Transverse colon (tissue), 4 donors: Measurements from ENCODE around the gene IL20RA. TPM values are rescaled to one million over a fixed set of nuclear protein-coding genes. Genes with fewer than 3 reads are reported as not detected.
"Not testable (repeated sequence)": the region's sequence is repeated elsewhere in the genome, so short reads cannot be mapped to it uniquely, and the experiment has no call there.

Experiments
- DNase-seq: peaks from one replicate; pipeline ENCODE4 v3.0.0-alpha.2; 2019
- H3K27ac ChIP-seq, 4 donors: fragments of 200-600 bp; sonication (generic); 2 replicates each; pipeline ENCODE4 v1.5.1; 2016 to 2018; ENCODE audit warnings: inconsistent platforms in 4 of 4
- H3K27me3 ChIP-seq: fragments of 200-600 bp; sonication (generic); 2 replicates; pipeline ENCODE4 v1.5.1; 2017; ENCODE audit warnings: inconsistent platforms
- H3K36me3 ChIP-seq, 4 donors: fragments of 200-600 bp; sonication (generic); 2 replicates each; pipeline ENCODE4 v1.5.1; 2017 to 2019; ENCODE audit warnings: inconsistent platforms in 4 of 4
- H3K4me1 ChIP-seq, 4 donors: fragments of 200-600 bp; sonication (generic); 2 replicates each; pipeline ENCODE4 v1.5.1; 2017 to 2020; ENCODE audit warnings: inconsistent platforms in 4 of 4
- H3K4me3 ChIP-seq, 4 donors: fragments of 200-600 bp; sonication (generic); 1 replicate in 1 of 4; 2 replicates in 3 of 4; pipeline versions ENCODE4 v1.5.1 to v1.6.1; 2017 to 2019; ENCODE audit warnings: inconsistent platforms in 4 of 4
- H3K9me3 ChIP-seq, 2 donors: fragments of 200-600 bp; sonication (generic); 2 replicates each; pipeline ENCODE4 v1.5.1; 2017 to 2019; ENCODE audit warnings: inconsistent platforms in 2 of 2
- CTCF ChIP-seq, 5 experiments: fragments of 200-600 bp in 3 of 5; fragments of 450-650 bp in 2 of 5; sonication (generic) in 3 of 5; IDR thresholded peaks; 1 replicate in 2 of 5; 2 replicates in 3 of 5; pipeline ENCODE4 v1.5.1; 2016 to 2017; ENCODE audit warnings: antibody characterized with exemption in 5 of 5, inconsistent platforms in 3 of 5, mild to moderate bottlenecking in 2 of 5, moderate library complexity in 1 of 5
- EP300 ChIP-seq: sonication (generic); formaldehyde crosslinking; IDR thresholded peaks from one replicate; pipeline ENCODE4 v1.6.1; 2017; ENCODE audit warnings: antibody characterized with exemption, low read depth
- POLR2A ChIP-seq: fragments of 450-650 bp; IDR thresholded peaks from one replicate; pipeline ENCODE4 v1.6.1; 2016; ENCODE audit warnings: antibody characterized with exemption, mild to moderate bottlenecking, moderate library complexity
- POLR2AphosphoS5 ChIP-seq, 3 donors: sonication (generic); formaldehyde crosslinking; IDR thresholded peaks; one replicate each; pipeline ENCODE4 v1.6.1; 2016; ENCODE audit warnings: antibody characterized with exemption in 3 of 3
- WGBS, 2 donors: methylation state at CpG; one replicate each; pipeline ENCODE4 v1.1.5; 2018; ENCODE audit warnings: low coverage in 1 of 2; 5-methylcytosine and 5-hydroxymethylcytosine counted together
- in situ Hi-C, 4 donors: fragments of 200-750 bp; cut with MboI; loops; one replicate each; pipeline versions ENCODE4 v1.15.0 to v1.15.1; 2017; ENCODE audit warnings: low sequenced_read_pairs in 3 of 4, low pct_ligation_motif_present in 1 of 4, low pct_unique_long_range_greater_than_20kb in 1 of 4
- intact Hi-C: fragments of 100-400 bp; cut with DNase I; formaldehyde crosslinking; loops from one replicate; pipeline ENCODE4 v1.15.1; 2023; ENCODE audit warnings: low total_unique reads
- total RNA-seq, 4 donors: library from RNA; depleted of rRNA; stranded (reverse); fragments of >200 nt; gene quantifications; one replicate each; pipeline ENCODE4 v1.1.0, GENCODE V29; 2016

Gene IL20RA
- total RNA-seq, 4 donors from 2014 or later: 7.4 to 20.5 (median 11.3) TPM

- 88 to 91% methylated on average over 4 of the region's 4 CpGs for WGBS, 2 donors
- H3K27me3 ChIP-seq: no peaks in the 10 kb centered on the region
- H3K36me3 ChIP-seq: no peaks in the 10 kb centered on the region
- in situ Hi-C loops (loop anchor here in 3 of 4 donors (10.0 to 25.0 kb wide), 4 partner anchors 228 to 561 kb away; no protein-coding TSS in a partner anchor), intact Hi-C loops (no loop called here)
- H3K4me3 ChIP-seq: no peak overlapping the region
- TF ChIP-seq CTCF (IDR thresholded peaks at IDR 0.05) (no peak), POLR2A (no peak)
- no peak for DNase-seq
- H3K9me3 ChIP-seq: no peaks in the 10 kb centered on the region
- no peak overlapping the region for H3K27ac ChIP-seq
- peaks cover 0 to 2% (median 0%) of the 10 kb centered on the region in 4 donors for H3K4me1 ChIP-seq
Measured at GRCh38 chr6:137084090-137084489, 39.3 kb upstream of the IL20RA start.

GRCh38 chr6:137081997-137082396 lies 37.2 kb upstream of the IL20RA start:
- no peak overlapping the region for H3K4me3 ChIP-seq
- no peak for DNase-seq
- H3K27ac ChIP-seq: no peak overlapping the region
- H3K36me3 ChIP-seq: no peaks in the 10 kb centered on the region
- in situ Hi-C loops: loop anchor here in 3 of 4 donors (10.0 to 25.0 kb wide), 4 partner anchors 230 to 563 kb away; no protein-coding TSS in a partner anchor
- intact Hi-C loops: no loop called here
- no peaks in the 10 kb centered on the region for H3K9me3 ChIP-seq
- TF ChIP-seq POLR2AphosphoS5 (IDR thresholded peaks at IDR 0.05): no peak
- TF ChIP-seq CTCF (IDR thresholded peaks at IDR 0.05): no peak
- TF ChIP-seq EP300: no peak
- TF ChIP-seq POLR2A: no peak
- 84 to 92% methylated on average over 3 of the region's 3 CpGs for WGBS, 2 donors
- no peaks in the 10 kb centered on the region for H3K27me3 ChIP-seq
- H3K4me1 ChIP-seq: no peaks in the 10 kb centered on the region

- TF ChIP-seq EP300 (no peak), POLR2A (no peak), POLR2AphosphoS5 (IDR thresholded peaks at IDR 0.05) (no peak), CTCF (IDR thresholded peaks at IDR 0.05) (no peak)
- Histone ChIP-seq H3K27ac (no peak overlapping the region), H3K4me3 (no peak overlapping the region), H3K9me3 (no peaks in the 10 kb centered on the region), H3K36me3 (no peaks in the 10 kb centered on the region), H3K4me1 (no peaks in the 10 kb centered on the region), H3K27me3 (no peaks in the 10 kb centered on the region)
- in situ Hi-C loops (loop anchor here in 3 of 4 donors (10.0 to 25.0 kb wide), 4 partner anchors 232 to 564 kb away; no protein-coding TSS in a partner anchor), intact Hi-C loops (no loop called here)
- DNase-seq: no peak
- WGBS, 2 donors: 75 to 87% methylated on average over 3 to 4 of the region's 4 CpGs
Measured at GRCh38 chr6:137080711-137081110, 35.9 kb upstream of the IL20RA start.

- H3K4me3 ChIP-seq: no peak overlapping the region
- H3K4me1 ChIP-seq: no peaks in the 10 kb centered on the region
- no peaks in the 10 kb centered on the region for H3K36me3 ChIP-seq
- in situ Hi-C loops: loop anchor here in 2 of 4 donors (5.0 to 25.0 kb wide), 3 partner anchors 236 to 561 kb away; no protein-coding TSS in a partner anchor
- WGBS, 2 donors: 71 to 90% methylated on average over 2 to 4 of the region's 4 CpGs
- DNase-seq: peak; percentile 80
- intact Hi-C loops: no loop called here
- TF ChIP-seq CTCF (IDR thresholded peaks at IDR 0.05) (peak; percentile 57 to 75 (median 64)), POLR2A (no peak)
- H3K9me3 ChIP-seq: no peaks in the 10 kb centered on the region
- no peaks in the 10 kb centered on the region for H3K27me3 ChIP-seq
- no peak overlapping the region for H3K27ac ChIP-seq
Measured at GRCh38 chr6:137076277-137077068, 31.7 kb upstream of the IL20RA start.

- WGBS, 2 donors: 81 to 83% methylated on average over 2 to 3 of the region's 3 CpGs
- DNase-seq: not testable (repeated sequence)
Measured at GRCh38 chr6:137075790-137076189, 31.0 kb upstream of the IL20RA start.

More at GRCh38 chr6:137075790-137076189, 31.0 kb upstream of the IL20RA start:
- H3K4me3 ChIP-seq, H3K4me1 ChIP-seq, H3K36me3 ChIP-seq, H3K9me3 ChIP-seq, H3K27ac ChIP-seq, intact Hi-C loops, H3K27me3 ChIP-seq: not testable (repeated sequence)
- in situ Hi-C loops: loop anchor here in 2 of 4 donors (5.0 to 25.0 kb wide), 3 partner anchors 237 to 562 kb away; no protein-coding TSS in a partner anchor
